DMS53 treated with DMSO at 0.1 percent for 48 hours (cell line): ENCODE results near the gene ZMYM5.
"Not testable (repeated sequence)": the region's sequence is repeated elsewhere in the genome, so short reads cannot be mapped to it uniquely, and the experiment has no call there.

Source experiments
- DNase-seq: peaks from one replicate; lab custom pipeline; 2025; ENCODE audit not compliant: unreplicated experiment; lab: John Stamatoyannopoulos, UW

Gene ZMYM5

GRCh38 chr13:19822673-19823072 is 40.8 kb downstream of the ZMYM5 start:
- DNase-seq = no peak

DNA sequence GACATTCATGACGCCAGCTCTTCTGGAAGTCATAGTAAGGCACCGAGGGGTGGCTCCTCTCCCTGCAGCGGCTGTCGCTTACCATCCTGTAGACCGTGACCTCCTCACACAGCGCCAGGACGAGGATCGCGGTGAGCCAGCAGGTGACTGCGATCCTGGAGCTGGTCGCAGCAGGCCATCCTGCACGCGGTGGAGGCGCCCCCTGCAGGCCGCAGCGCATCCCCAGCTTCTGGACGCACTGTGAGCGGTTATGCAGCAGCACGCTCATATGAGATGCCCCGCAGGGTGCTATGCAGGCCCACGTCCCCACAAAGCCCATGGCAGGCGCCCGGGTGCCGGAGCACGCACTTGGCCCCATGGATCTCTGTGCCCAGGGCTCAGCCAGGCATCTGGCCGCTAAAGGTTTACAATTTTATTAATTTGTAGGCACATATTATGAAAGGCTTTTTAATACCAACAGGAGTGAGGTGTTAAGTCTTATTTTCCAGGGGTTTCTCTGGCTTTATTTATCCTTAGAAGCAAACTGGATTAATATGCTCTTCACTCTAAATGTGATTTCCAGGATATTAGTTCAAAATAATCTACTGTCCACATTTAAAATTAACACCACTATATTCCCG is 45.1 kb downstream of the ZMYM5 start:
- DNase-seq = no peak

- no peak for DNase-seq
Observed at GRCh38 chr13:19817510-19818158, 45.8 kb downstream of the ZMYM5 start.

DNA sequence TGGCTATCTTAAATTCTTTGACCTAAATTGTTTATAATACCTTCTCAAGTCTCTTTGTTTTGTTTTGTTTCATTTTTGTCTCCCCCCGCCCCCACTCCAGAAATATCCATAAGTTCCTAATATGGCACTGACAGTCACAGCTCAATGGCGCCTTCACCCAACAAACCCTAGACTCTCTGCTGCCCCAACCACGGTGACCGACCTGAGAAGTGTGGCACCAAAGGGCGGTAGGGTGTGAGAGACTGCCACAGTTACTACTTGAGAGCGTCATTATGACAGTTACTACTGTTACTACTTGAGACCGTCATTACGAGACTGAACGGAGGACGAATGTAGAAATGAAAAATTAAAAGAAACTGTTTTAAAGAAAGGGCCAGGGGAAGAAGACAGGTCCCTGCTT is 46.3 kb downstream of the ZMYM5 start:
- no peak for DNase-seq

DNA sequence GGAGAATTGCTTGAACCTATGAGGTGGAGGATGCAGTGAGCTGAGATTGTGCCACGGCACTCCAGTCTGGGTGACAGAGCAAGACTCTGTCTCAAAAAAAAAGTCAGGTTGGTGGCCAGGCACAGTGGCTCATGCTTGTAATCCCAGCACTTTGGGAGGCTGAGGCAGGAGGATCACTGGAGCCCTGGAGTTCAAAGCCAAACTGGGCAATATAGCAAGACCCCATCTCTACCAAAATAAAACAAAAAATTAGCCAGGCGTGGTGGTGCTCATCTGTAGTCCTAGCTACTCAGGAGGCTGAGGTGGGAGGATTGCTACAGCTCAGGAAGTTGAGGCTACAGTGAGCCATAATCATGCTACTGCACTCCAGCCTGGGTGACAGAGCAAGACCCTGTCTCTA is 47.6 kb downstream of the ZMYM5 start:
- not testable (repeated sequence) for DNase-seq

GRCh38 chr13:19810996-19811881 is 52.2 kb downstream of the ZMYM5 start:
- no peak for DNase-seq

- DNase-seq = no peak
Observed at GRCh38 chr13:19810151-19810550, 53.3 kb downstream of the ZMYM5 start.

DNA sequence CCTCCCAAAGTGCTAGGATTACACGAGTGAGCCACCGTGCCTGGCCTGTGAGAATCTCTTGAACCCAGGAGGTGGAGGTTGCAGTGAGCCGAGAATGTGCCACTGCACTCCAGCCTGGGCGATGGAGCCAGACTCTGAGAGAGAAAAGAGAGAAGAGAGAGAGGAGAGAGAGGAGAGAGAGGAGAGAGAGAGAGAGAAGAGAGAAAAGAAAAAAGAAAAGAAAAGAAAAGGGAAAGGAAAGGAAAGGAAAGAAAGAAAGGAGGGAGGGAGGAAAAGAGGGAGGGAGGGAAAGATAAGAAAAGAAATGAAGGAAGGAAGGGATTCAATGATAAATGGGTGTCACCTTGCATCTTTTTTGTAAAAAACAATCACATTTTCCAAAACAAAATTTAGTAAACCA is 57.7 kb downstream of the ZMYM5 start:
- no peak for DNase-seq

DNA sequence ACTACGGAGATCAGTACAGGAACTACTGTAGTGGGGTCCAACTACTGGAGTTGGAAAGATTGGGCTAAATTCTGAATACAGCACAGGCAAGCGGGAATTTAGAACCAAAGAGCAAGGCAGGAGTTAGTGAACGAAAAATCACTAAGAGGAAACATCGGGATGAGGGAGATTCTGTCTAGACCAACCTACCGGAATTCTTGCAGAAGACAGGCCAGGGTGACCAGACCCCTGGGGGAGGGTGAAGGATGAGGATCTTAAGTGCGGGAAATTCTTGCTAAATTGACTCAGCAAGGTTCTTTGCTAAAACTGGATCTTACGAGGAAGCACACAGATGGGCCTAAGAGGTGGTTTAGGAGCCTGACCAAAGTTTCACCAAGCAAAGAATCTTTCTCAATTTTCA is 67.5 kb downstream of the ZMYM5 start:
- no peak for DNase-seq

DNA sequence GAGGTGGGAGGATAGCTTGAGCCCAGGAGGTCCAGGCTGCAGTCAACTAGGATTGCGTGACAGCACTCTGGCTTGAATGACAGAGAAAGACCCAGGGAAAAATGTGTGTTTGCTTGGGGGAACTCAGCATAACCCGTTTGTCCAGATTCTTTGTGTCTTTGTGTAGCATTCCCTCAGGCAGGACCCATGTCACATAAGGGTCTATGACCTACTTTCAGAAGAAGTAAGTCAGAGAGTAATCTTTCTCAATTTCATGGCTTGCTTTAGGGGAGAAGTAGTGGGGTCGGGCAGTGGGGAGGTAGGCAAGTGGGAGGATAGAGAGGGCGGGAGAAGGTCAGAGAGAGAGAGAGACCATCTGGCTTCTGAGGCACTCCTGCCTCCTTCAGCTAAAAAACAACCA is 68.8 kb downstream of the ZMYM5 start:
- DNase-seq = peak; percentile 69

- DNase-seq = no peak
Observed at GRCh38 chr13:19791953-19792537, 71.4 kb downstream of the ZMYM5 start.

DNA sequence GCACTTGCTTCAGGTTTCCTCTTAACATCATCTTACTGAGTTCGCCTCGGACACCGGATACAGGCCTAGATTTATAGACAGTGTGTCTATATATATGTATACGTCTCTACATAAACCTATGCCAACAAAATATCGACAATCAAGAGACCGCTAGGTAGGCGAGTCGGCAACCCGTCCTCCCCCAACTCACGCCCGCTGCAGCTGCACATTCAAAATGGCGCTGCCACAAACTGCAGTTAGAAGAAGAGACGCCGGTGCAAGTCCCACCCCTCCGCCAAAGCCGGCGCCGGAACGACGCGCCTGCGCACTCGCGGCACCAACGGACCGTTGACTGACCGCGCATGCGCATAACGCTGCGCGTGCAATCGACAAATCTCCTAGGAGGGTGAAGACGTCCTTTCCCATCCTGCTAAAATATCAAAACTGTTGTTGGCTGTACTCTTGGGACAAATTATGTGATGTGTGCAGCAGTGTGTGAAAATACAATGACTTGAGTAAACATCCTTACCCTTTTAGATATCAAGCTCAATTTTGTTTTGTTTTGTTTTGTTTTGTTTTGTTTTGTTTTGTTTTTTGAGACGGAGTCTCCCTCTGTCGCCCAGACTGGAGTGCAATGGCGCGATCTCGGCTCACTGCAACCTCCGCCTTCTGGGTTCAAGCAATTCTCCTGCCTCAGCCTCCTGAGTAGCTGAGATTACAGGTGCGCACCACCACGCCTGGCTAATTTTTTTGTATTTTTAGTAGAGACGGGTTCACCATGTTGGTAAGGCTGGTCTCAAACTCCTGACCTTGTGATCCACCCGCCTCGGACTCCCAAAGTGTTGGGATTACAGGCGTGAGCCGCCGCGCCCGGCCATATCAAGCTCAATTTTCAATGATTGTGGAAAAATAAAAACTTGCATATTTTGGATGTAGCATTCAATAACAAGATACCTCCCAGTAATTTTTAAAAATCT is 80.4 kb downstream of the ZMYM5 start, which contains the start of gene PSPC1:
Gene PSPC1, minus strand, starts transcription at position 219 of the 956 bp plus-strand sequence. Its CDS starts 188 bp downstream, at position 31.
- peak; percentile 95 for DNase-seq

- peak; percentile 31 for DNase-seq
Observed at GRCh38 chr13:19782049-19782726, 81.3 kb downstream of the ZMYM5 start.

GRCh38 chr13:19781526-19781925 is 81.9 kb downstream of the ZMYM5 start:
- DNase-seq = no peak

GRCh38 chr13:19780753-19781418 is 82.6 kb downstream of the ZMYM5 start:
- DNase-seq = not testable (repeated sequence)
